Measurements from ENCODE around the gene TOLLIP. TPM values are rescaled to one million over a fixed set of nuclear protein-coding genes. Genes with fewer than 3 reads are reported as not detected.

Gene TOLLIP
- total and polyA plus RNA-seq, 10 donors, result 16.1 to 67.4 (median 46.2) TPM

GRCh38 chr11:1326435-1327063 is 17.1 kb upstream of the TOLLIP start:
- 59 to 82% (median 77%) methylated on average over 11 of the region's 11 CpGs for WGBS, 5 donors
- peaks cover 0 to 22% (median 12%) of the 10 kb centered on the region in 8 donors for H3K9me3 ChIP-seq
- peaks cover 0 to 22% (median 7%) of the 10 kb centered on the region in 6 donors for H3K4me1 ChIP-seq
- DNase-seq, result no peak
- no peak for TF ChIP-seq CTCF (IDR thresholded peaks at IDR 0.05 in 8 of 11, conservative IDR thresholded peaks at IDR 0.05 in 3 of 11)
- no peak overlapping the region for H3K4me3 ChIP-seq
- peak overlapping the region in 4 of 8 donors; percentile 11 to 52 (median 35) for H3K27ac ChIP-seq
- intact Hi-C loops (cut with DNase I; ENCODE audit: low total_unique reads), result no loop called here
- no peaks in the 10 kb centered on the region for H3K36me3 ChIP-seq
- H3K27me3 ChIP-seq (replicated peaks in 1 of 7), result peaks cover 0 to 11% (median 0%) of the 10 kb centered on the region in 7 donors

GRCh38 chr11:1323774-1324173 is 14.3 kb upstream of the TOLLIP start:
- H3K36me3 ChIP-seq, result no peaks in the 10 kb centered on the region
- H3K4me1 ChIP-seq, result peaks cover 0 to 22% (median 7%) of the 10 kb centered on the region in 6 donors
- TF ChIP-seq POLR2AphosphoS5 (IDR thresholded peaks at IDR 0.05) (no peak), POLR2A (IDR thresholded peaks at IDR 0.05) (no peak), CTCF (IDR thresholded peaks at IDR 0.05 in 8 of 11, conservative IDR thresholded peaks at IDR 0.05 in 3 of 11) (no peak)
- peaks cover 0 to 11% (median 0%) of the 10 kb centered on the region in 7 donors for H3K27me3 ChIP-seq (replicated peaks in 1 of 7)
- H3K9me3 ChIP-seq, result peaks cover 0 to 19% (median 12%) of the 10 kb centered on the region in 8 donors
- WGBS, 5 donors, result 4 to 23% (median 7%) methylated on average over 3 of the region's 3 CpGs
- intact Hi-C loops (cut with DNase I; ENCODE audit: low total_unique reads), result no loop called here
- peak overlapping the region in 2 of 8 donors; percentile 34 to 47 for H3K27ac ChIP-seq
- no peak overlapping the region for H3K4me3 ChIP-seq
- no peak for DNase-seq

- WGBS, 5 donors, result 54 to 74% (median 62%) methylated on average over 8 of the region's 8 CpGs
Measured at GRCh38 chr11:1317993-1318392, 8.6 kb upstream of the TOLLIP start.

More at GRCh38 chr11:1317993-1318392, 8.6 kb upstream of the TOLLIP start:
- intact Hi-C loops (cut with DNase I; ENCODE audit: low total_unique reads), result no loop called here
- TF ChIP-seq POLR2A (IDR thresholded peaks at IDR 0.05) (no peak), POLR2AphosphoS5 (IDR thresholded peaks at IDR 0.05) (no peak), CTCF (IDR thresholded peaks at IDR 0.05 in 8 of 11, conservative IDR thresholded peaks at IDR 0.05 in 3 of 11) (no peak)
- no peak overlapping the region for H3K4me3 ChIP-seq
- DNase-seq, result no peak
- no peaks in the 10 kb centered on the region for H3K9me3 ChIP-seq
- no peaks in the 10 kb centered on the region for H3K36me3 ChIP-seq
- peaks cover 0 to 18% (median 3%) of the 10 kb centered on the region in 6 donors for H3K4me1 ChIP-seq
- peaks cover 0 to 4% (median 0%) of the 10 kb centered on the region in 7 donors for H3K27me3 ChIP-seq (replicated peaks in 1 of 7)
- H3K27ac ChIP-seq, result peak overlapping the region in 5 of 8 donors; percentile 11 to 77 (median 60)
